Caco-2 (cell line): ENCODE measurements around the gene CRYBB2. TPM values are rescaled to one million over a fixed set of nuclear protein-coding genes. Genes with fewer than 3 reads are reported as not detected.

ENCODE experiments used
- BruUV-seq: library from RNA; stranded (reverse); fragments of 400-500 nt; replicated peaks from 2 replicates; lab custom pipeline; 2021; lab: Mats Ljungman, UMichigan
- CTCF ChIA-PET: fragments of 300-600 bp; sonication (Branson Sonifier 250); formaldehyde crosslinking; loops from one replicate; lab custom pipeline; 2022; ENCODE audit warnings: antibody characterized with exemption; lab: Charles Lee
- POLR2A ChIA-PET: fragments of 300-600 bp; sonication (Branson Sonifier 250); formaldehyde crosslinking; loops from one replicate; lab custom pipeline; 2022; ENCODE audit warnings: antibody characterized with exemption; lab: Charles Lee
- DNase-seq, 2 experiments: peaks; one replicate each; pipeline versions ENCODE4 v3.0.0 to v3.0.0-alpha.2; 2020 to 2022
- H3K27me3 ChIP-seq: replicated peaks from 2 replicates; pipeline ENCODE4 v1.6.0; 2011; ENCODE audit warnings: low read length; ENCODE audit not compliant: control insufficient read depth, insufficient read depth
- H3K36me3 ChIP-seq: 2 replicates; pipeline ENCODE4 v1.5.1; 2011; ENCODE audit warnings: low read length; ENCODE audit not compliant: control insufficient read depth, insufficient read depth
- H3K4me1 ChIP-seq: fragments of 250-450 bp; sonication (Bioruptor Pico); 2 replicates; pipeline ENCODE4 v1.5.1; 2020; ENCODE audit warnings: mild to moderate bottlenecking
- H3K4me3 ChIP-seq: 2 replicates; pipeline ENCODE4 v1.5.1; 2011; ENCODE audit warnings: low read depth, mild to moderate bottlenecking, control low read depth, low read length
- H3K9me3 ChIP-seq: fragments of 250-450 bp; sonication (Bioruptor Pico); 2 replicates; pipeline ENCODE4 v1.5.1; 2020; ENCODE audit warnings: mild to moderate bottlenecking, moderate library complexity
- H3K27ac Mint-ChIP-seq: one replicate; pipeline ENCODE4 v1.8.0; 2022; ENCODE audit warnings: mixed read lengths; ENCODE audit not compliant: unreplicated experiment
- H3K27me3 Mint-ChIP-seq: one replicate; pipeline ENCODE4 v1.8.0; 2022; ENCODE audit warnings: mixed read lengths; ENCODE audit not compliant: insufficient read depth, unreplicated experiment
- H3K36me3 Mint-ChIP-seq: one replicate; pipeline ENCODE4 v1.8.0; 2022; ENCODE audit warnings: mild to moderate bottlenecking, mixed read lengths; ENCODE audit not compliant: insufficient read depth, unreplicated experiment
- H3K4me1 Mint-ChIP-seq: one replicate; pipeline ENCODE4 v1.8.0; 2022; ENCODE audit warnings: low read depth, mixed read lengths; ENCODE audit not compliant: unreplicated experiment
- H3K4me3 Mint-ChIP-seq: one replicate; pipeline ENCODE4 v1.8.0; 2022; ENCODE audit warnings: mild to moderate bottlenecking, moderate library complexity, mixed read lengths; ENCODE audit not compliant: unreplicated experiment
- H3K9me3 Mint-ChIP-seq: one replicate; pipeline ENCODE4 v1.8.0; 2022; ENCODE audit warnings: mixed read lengths; ENCODE audit not compliant: unreplicated experiment
- intact Hi-C: fragments of 100-400 bp; cut with micrococcal nuclease; formaldehyde crosslinking; loops from one replicate; pipeline ENCODE4 v1.10.0; 2022; ENCODE audit not compliant: unreplicated experiment
- total RNA-seq: library from RNA; stranded (reverse); gene quantifications from 2 replicates; pipeline ENCODE4 v1.2.3, GENCODE V29; 2022
- TF ChIP-seq, protein P1 (sequence below), 2 experiments: fragments of 200-600 bp in 1 of 2; IDR thresholded peaks; 1 replicate in 1 of 2; 2 replicates in 1 of 2; pipeline versions ENCODE4 v1.5.1 to v1.8.0; 2011 to 2022; ENCODE audit warnings: antibody characterized with exemption in 1 of 2, control low read depth in 1 of 2, inconsistent platforms in 1 of 2, low read depth in 1 of 2, low read length in 1 of 2, mild to moderate bottlenecking in 1 of 2, moderate library complexity in 1 of 2; ENCODE audit not compliant: insufficient read depth in 1 of 2, severe bottlenecking in 1 of 2, unreplicated experiment in 1 of 2

The CRYBB2 gene
- total RNA-seq, 1 experiment from 2014 or later: not detected

GRCh38 chr22:25212337-25212736 lies 7.1 kb upstream of the CRYBB2 start:
- Histone ChIP-seq H3K27me3 (no peaks in the 10 kb centered on the region), H3K36me3 (no peaks in the 10 kb centered on the region), H3K9me3 (peaks cover 6% of the 10 kb centered on the region), H3K4me1 (no peaks in the 10 kb centered on the region), H3K4me3 (no peak overlapping the region)
- ChIA-PET CTCF (interaction anchor here (0.9 kb wide), 1 partner anchor 20 kb away, joined by 3 read pairs; no protein-coding TSS in a partner anchor), POLR2A (no interaction called here)
- intact Hi-C loops: no loop called here
- H3K36me3 Mint-ChIP-seq: no peaks in the 10 kb centered on the region
- H3K4me3 Mint-ChIP-seq: no peak overlapping the region
- TF ChIP-seq, protein P1, sequence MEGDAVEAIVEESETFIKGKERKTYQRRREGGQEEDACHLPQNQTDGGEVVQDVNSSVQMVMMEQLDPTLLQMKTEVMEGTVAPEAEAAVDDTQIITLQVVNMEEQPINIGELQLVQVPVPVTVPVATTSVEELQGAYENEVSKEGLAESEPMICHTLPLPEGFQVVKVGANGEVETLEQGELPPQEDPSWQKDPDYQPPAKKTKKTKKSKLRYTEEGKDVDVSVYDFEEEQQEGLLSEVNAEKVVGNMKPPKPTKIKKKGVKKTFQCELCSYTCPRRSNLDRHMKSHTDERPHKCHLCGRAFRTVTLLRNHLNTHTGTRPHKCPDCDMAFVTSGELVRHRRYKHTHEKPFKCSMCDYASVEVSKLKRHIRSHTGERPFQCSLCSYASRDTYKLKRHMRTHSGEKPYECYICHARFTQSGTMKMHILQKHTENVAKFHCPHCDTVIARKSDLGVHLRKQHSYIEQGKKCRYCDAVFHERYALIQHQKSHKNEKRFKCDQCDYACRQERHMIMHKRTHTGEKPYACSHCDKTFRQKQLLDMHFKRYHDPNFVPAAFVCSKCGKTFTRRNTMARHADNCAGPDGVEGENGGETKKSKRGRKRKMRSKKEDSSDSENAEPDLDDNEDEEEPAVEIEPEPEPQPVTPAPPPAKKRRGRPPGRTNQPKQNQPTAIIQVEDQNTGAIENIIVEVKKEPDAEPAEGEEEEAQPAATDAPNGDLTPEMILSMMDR (IDR thresholded peaks at IDR 0.05; ENCODE audit: insufficient read depth in 1 of 2, low read depth in 1 of 2, low read length in 1 of 2, severe bottlenecking in 1 of 2, unreplicated experiment in 1 of 2): no peak
- BruUV-seq: no TSS peak
- peaks cover 19% of the 10 kb centered on the region for H3K9me3 Mint-ChIP-seq
- DNase-seq: no peak
- H3K27me3 Mint-ChIP-seq: no peaks in the 10 kb centered on the region
- H3K4me1 Mint-ChIP-seq: no peaks in the 10 kb centered on the region
- H3K27ac Mint-ChIP-seq: no peak overlapping the region

- no peaks in the 10 kb centered on the region for H3K27me3 ChIP-seq
- Mint-ChIP-seq H3K9me3 (peaks cover 19% of the 10 kb centered on the region), H3K4me1 (no peaks in the 10 kb centered on the region), H3K36me3 (no peaks in the 10 kb centered on the region), H3K4me3 (no peak overlapping the region), H3K27me3 (no peaks in the 10 kb centered on the region), H3K27ac (no peak overlapping the region)
- no peak overlapping the region for H3K4me3 ChIP-seq
- no peak for DNase-seq
- no peaks in the 10 kb centered on the region for H3K4me1 ChIP-seq
- intact Hi-C loops: no loop called here
- POLR2A ChIA-PET: no interaction called here
- BruUV-seq: no TSS peak
- CTCF ChIA-PET: interaction anchor here (0.6 to 0.9 kb wide), 2 partner anchors 19 to 44 kb away, joined by 3 to 4 read pairs; no protein-coding TSS in a partner anchor
- H3K9me3 ChIP-seq: peaks cover 6% of the 10 kb centered on the region
- TF ChIP-seq, protein P1 (IDR thresholded peaks at IDR 0.05; ENCODE audit: insufficient read depth in 1 of 2, low read depth in 1 of 2, low read length in 1 of 2, severe bottlenecking in 1 of 2, unreplicated experiment in 1 of 2): no peak
- H3K36me3 ChIP-seq: no peaks in the 10 kb centered on the region
Observed at GRCh38 chr22:25213221-25213620, 6.2 kb upstream of the CRYBB2 start.

GRCh38 chr22:25216230-25216629 lies 3.2 kb upstream of the CRYBB2 start:
- TF ChIP-seq, protein P1 (IDR thresholded peaks at IDR 0.05; ENCODE audit: insufficient read depth in 1 of 2, low read depth in 1 of 2, low read length in 1 of 2, severe bottlenecking in 1 of 2, unreplicated experiment in 1 of 2): no peak

More at GRCh38 chr22:25216230-25216629, 3.2 kb upstream of the CRYBB2 start:
- DNase-seq: no peak
- H3K36me3 Mint-ChIP-seq: no peaks in the 10 kb centered on the region
- H3K27me3 Mint-ChIP-seq: no peaks in the 10 kb centered on the region
- H3K27ac Mint-ChIP-seq: no peak overlapping the region
- H3K27me3 ChIP-seq: no peaks in the 10 kb centered on the region; the same call in 1 of the 2 replicates
- no TSS peak for BruUV-seq
- ChIA-PET POLR2A (no interaction called here), CTCF (no interaction called here)
- H3K9me3 Mint-ChIP-seq: peaks cover 19% of the 10 kb centered on the region
- no peaks in the 10 kb centered on the region for H3K4me1 ChIP-seq
- H3K36me3 ChIP-seq: no peaks in the 10 kb centered on the region
- intact Hi-C loops: no loop called here
- H3K9me3 ChIP-seq: peaks cover 6% of the 10 kb centered on the region
- no peaks in the 10 kb centered on the region for H3K4me1 Mint-ChIP-seq
- no peak overlapping the region for H3K4me3 ChIP-seq
- no peak overlapping the region for H3K4me3 Mint-ChIP-seq
